Tibial artery (tissue), 4 donors: ENCODE results near the gene KL.

Source experiments
- DNase-seq, 2 donors: peaks; one replicate each; pipeline ENCODE4 v3.0.0-alpha.2; 2019
- H3K27ac ChIP-seq, 2 donors: fragments of 200-600 bp; sonication (generic) in 1 of 2; 1 replicate in 1 of 2; 2 replicates in 1 of 2; pipeline ENCODE4 v1.5.1; 2018 to 2019; ENCODE audit warnings: mild to moderate bottlenecking in 1 of 2
- H3K27me3 ChIP-seq, 2 donors: fragments of 200-600 bp; sonication (generic) in 1 of 2; one replicate each; pipeline versions ENCODE4 v1.5.1 to v1.6.0; 2016 to 2019
- H3K36me3 ChIP-seq, 3 donors: fragments of 200-600 bp; sonication (generic) in 2 of 3; one replicate each; pipeline ENCODE4 v1.5.1; 2016 to 2019; ENCODE audit warnings: mild to moderate bottlenecking in 2 of 3
- H3K4me1 ChIP-seq, 4 donors: fragments of 200-600 bp; sonication (generic) in 2 of 4; 1 replicate in 3 of 4; 2 replicates in 1 of 4; pipeline ENCODE4 v1.5.1; 2016 to 2019
- H3K4me3 ChIP-seq, 2 donors: fragments of 200-600 bp; sonication (generic) in 1 of 2; 1 replicate in 1 of 2; 2 replicates in 1 of 2; pipeline ENCODE4 v1.5.1; 2018 to 2019; ENCODE audit warnings: mild to moderate bottlenecking in 2 of 2
- H3K9me3 ChIP-seq, 3 donors: fragments of 200-600 bp; sonication (generic) in 1 of 3; one replicate each; pipeline ENCODE4 v1.5.1; 2016 to 2019
- intact Hi-C: fragments of 100-400 bp; cut with DNase I; formaldehyde crosslinking; loops from one replicate; pipeline ENCODE4 v1.15.0; 2023; ENCODE audit warnings: low total_unique reads
- TF ChIP-seq, protein P1 (sequence below), 2 experiments: fragments of 200-600 bp in 1 of 2; fragments of 450-650 bp in 1 of 2; IDR thresholded peaks; one replicate each; pipeline ENCODE4 v1.5.1; 2017 to 2019; ENCODE audit warnings: antibody characterized with exemption in 2 of 2, mild to moderate bottlenecking in 1 of 2, moderate library complexity in 1 of 2

KL gene

DNA sequence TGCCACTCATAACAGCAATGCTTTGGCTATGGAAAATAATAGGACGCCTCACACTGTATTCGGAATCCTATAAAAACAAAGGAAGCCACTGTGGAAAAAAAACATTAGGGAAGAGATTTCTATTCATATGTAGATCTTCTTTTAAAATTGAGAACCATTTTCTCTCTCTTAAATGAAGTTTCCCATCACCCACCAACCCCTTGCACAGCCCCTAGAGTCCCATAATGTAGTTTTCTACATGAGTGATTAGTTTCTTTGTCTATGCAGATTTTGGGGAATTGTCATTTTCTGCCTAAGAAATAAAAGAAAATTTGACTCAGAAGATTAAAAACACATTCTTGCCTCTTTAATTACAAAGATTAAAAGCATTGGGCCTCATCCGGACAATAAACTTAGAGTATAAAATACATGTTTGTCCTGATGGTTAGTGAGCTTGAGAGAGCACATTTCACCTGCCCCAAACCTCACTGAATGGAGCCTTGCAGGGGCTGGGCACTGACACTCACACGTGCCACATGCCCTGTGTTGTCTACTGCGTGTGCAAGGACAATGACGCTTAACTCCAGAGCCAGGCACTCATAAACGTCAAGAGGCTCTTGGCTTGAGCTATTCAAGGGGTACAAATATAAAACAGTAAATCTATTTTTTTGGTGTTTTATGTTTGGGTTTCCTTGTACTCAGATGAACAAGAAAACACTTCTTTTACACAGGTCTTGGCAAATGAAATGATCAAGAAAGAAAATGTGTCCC is 40.0 kb upstream of the KL start:
- TF ChIP-seq, protein P1, sequence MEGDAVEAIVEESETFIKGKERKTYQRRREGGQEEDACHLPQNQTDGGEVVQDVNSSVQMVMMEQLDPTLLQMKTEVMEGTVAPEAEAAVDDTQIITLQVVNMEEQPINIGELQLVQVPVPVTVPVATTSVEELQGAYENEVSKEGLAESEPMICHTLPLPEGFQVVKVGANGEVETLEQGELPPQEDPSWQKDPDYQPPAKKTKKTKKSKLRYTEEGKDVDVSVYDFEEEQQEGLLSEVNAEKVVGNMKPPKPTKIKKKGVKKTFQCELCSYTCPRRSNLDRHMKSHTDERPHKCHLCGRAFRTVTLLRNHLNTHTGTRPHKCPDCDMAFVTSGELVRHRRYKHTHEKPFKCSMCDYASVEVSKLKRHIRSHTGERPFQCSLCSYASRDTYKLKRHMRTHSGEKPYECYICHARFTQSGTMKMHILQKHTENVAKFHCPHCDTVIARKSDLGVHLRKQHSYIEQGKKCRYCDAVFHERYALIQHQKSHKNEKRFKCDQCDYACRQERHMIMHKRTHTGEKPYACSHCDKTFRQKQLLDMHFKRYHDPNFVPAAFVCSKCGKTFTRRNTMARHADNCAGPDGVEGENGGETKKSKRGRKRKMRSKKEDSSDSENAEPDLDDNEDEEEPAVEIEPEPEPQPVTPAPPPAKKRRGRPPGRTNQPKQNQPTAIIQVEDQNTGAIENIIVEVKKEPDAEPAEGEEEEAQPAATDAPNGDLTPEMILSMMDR (IDR thresholded peaks at IDR 0.05), result no peak

DNA sequence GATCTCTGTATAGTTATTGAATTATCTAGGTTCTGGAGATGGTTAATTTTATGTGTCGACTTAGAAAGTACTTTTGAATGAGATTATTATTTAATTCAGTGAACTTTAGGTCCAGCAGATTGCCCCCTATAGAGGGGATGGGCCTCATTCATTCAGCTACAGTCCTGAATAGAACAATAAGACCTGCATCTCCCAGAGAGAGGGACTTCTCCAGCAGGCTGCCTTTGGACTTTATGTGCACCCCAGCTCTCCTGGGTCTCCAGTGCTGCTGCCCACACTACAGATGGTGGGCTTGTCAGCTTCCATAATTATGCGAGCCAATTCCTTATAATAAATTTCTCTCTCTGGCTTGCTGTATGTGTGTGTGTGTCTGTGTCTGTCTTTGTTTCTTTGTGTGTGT is 39.3 kb upstream of the KL start:
- H3K36me3 ChIP-seq, result no peaks in the 10 kb centered on the region
- DNase-seq, result no peak
- H3K4me3 ChIP-seq, result no peak overlapping the region
- no peaks in the 10 kb centered on the region for H3K9me3 ChIP-seq
- intact Hi-C loops, result no loop called here
- no peak overlapping the region for H3K27ac ChIP-seq
- H3K27me3 ChIP-seq, result no peaks in the 10 kb centered on the region
- TF ChIP-seq, protein P1 (IDR thresholded peaks at IDR 0.05), result no peak
- no peaks in the 10 kb centered on the region for H3K4me1 ChIP-seq

More for the DNA sequence above, 40.0 kb upstream of the KL start:
- H3K36me3 ChIP-seq, result no peaks in the 10 kb centered on the region
- no peak overlapping the region for H3K4me3 ChIP-seq
- H3K27me3 ChIP-seq, result no peaks in the 10 kb centered on the region
- H3K9me3 ChIP-seq, result no peaks in the 10 kb centered on the region
- intact Hi-C loops, result no loop called here
- no peak overlapping the region for H3K27ac ChIP-seq
- H3K4me1 ChIP-seq, result no peaks in the 10 kb centered on the region
- DNase-seq, result no peak

DNA sequence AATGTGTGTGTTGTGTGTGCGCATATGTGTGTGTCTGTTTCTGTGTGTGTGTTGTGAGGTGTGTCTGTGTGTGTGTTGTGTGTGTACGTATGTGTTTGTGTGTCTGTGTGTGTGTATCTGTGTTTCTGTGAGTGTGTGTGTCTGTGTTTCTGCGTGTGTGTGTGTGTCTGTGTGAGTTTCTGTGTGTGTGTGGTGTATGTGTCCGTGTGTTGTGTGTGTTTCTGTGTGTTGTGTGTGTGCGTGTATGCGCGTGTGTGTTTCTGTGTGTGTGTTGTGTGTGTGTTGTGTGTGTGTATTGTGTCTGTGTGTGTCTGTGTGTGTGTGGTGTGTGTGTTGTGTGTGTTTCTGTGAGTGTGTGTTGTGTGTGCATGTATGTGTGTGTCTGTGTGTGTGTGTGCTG is 38.9 kb upstream of the KL start:
- H3K27ac ChIP-seq, result no peak overlapping the region
- no peak for DNase-seq
- TF ChIP-seq, protein P1 (IDR thresholded peaks at IDR 0.05), result no peak
- H3K4me3 ChIP-seq, result no peak overlapping the region
- H3K27me3 ChIP-seq, result no peaks in the 10 kb centered on the region
- no peaks in the 10 kb centered on the region for H3K9me3 ChIP-seq
- no peaks in the 10 kb centered on the region for H3K4me1 ChIP-seq
- intact Hi-C loops, result no loop called here
- no peaks in the 10 kb centered on the region for H3K36me3 ChIP-seq

DNA sequence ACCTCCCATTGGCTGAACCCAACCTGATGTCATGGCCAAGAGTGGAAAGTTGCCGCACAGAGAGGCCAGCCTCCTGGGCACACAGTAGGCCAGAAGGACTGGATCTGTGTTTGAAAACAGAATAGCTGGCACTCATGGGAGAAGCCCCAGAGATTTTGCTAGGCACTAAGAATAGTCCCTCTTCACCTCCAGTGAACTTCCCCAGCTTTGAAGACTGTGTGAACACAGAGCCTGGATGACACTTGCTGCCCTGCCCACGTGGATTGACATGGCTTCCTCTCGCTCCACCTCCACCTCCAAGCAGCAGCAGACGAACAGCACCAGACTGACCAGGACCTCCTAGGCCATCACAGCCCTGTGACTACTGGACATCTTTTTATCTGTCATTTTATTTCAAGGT is 37.9 kb upstream of the KL start:
- Histone ChIP-seq H3K27ac (no peak overlapping the region), H3K4me1 (no peaks in the 10 kb centered on the region), H3K36me3 (no peaks in the 10 kb centered on the region), H3K4me3 (no peak overlapping the region), H3K27me3 (no peaks in the 10 kb centered on the region), H3K9me3 (no peaks in the 10 kb centered on the region)
- DNase-seq, result no peak
- TF ChIP-seq, protein P1 (IDR thresholded peaks at IDR 0.05), result no peak
- intact Hi-C loops, result no loop called here

DNA sequence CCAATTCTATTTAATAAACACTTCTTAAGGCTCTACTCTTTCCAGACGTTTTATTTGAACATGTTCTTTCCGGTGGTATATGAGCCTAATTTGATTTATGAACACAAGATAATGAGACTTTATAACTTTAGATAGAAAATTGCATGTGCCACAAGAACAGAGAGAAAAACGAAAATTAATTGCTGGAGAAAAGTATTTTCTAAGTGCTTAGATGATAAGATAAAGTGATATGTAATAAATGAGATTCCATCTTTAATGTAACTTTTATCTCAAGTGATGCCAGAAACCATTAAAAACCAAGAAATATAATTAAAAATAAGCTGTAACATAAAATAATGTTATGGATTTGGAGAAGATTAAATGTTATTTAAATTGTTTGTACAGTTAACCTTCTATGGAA is 33.2 kb upstream of the KL start:
- Histone ChIP-seq H3K36me3 (no peaks in the 10 kb centered on the region), H3K27ac (no peak overlapping the region), H3K27me3 (peaks cover 0 to 3% of the 10 kb centered on the region in 2 donors), H3K9me3 (no peaks in the 10 kb centered on the region), H3K4me3 (no peak overlapping the region), H3K4me1 (no peaks in the 10 kb centered on the region)
- TF ChIP-seq, protein P1 (IDR thresholded peaks at IDR 0.05), result no peak
- intact Hi-C loops, result no loop called here
- no peak for DNase-seq
